Limb (tissue), 2 donors: ENCODE results near the gene SPDEF.

ENCODE experiments used
- DNase-seq, 2 donors: peaks; one replicate each; pipeline ENCODE4 v3.0.0-alpha.2; 2016; ENCODE audit errors: extremely low spot score in 2 of 2

Gene SPDEF

GRCh38 chr6:34528996-34529664 lies 27.0 kb downstream of the SPDEF start:
- DNase-seq: no peak

GRCh38 chr6:34527751-34528670 lies 28.1 kb downstream of the SPDEF start:
- no peak for DNase-seq

- peak; percentile 94 to 95 for DNase-seq
Measured at GRCh38 chr6:34526992-34527728, 29.0 kb downstream of the SPDEF start.

- peak in 1 of 2 donors; percentile 15 for DNase-seq
Measured at GRCh38 chr6:34526241-34526972, 29.7 kb downstream of the SPDEF start.

GRCh38 chr6:34525431-34526175 lies 30.5 kb downstream of the SPDEF start:
- no peak for DNase-seq

- no peak for DNase-seq
Measured at GRCh38 chr6:34524971-34525370, 31.2 kb downstream of the SPDEF start.

GRCh38 chr6:34524499-34524898 lies 31.6 kb downstream of the SPDEF start:
- peak in 1 of 2 donors; percentile 20 for DNase-seq

- DNase-seq: no peak
Measured at GRCh38 chr6:34523441-34524206, 32.5 kb downstream of the SPDEF start.

GRCh38 chr6:34522761-34523160 lies 33.4 kb downstream of the SPDEF start:
- no peak for DNase-seq

- peak in 1 of 2 donors; percentile 18 for DNase-seq
Measured at GRCh38 chr6:34521463-34522285, 34.5 kb downstream of the SPDEF start.

- peak in 1 of 2 donors; percentile 21 for DNase-seq
Measured at GRCh38 chr6:34520645-34521462, 35.3 kb downstream of the SPDEF start.

GRCh38 chr6:34519971-34520644 lies 36.0 kb downstream of the SPDEF start:
- DNase-seq: no peak

GRCh38 chr6:34518669-34519365 lies 37.3 kb downstream of the SPDEF start:
- DNase-seq: peak in 1 of 2 donors; percentile 9

- peak in 1 of 2 donors; percentile 21 for DNase-seq
Measured at GRCh38 chr6:34517966-34518365, 38.2 kb downstream of the SPDEF start.

- DNase-seq: no peak
Measured at GRCh38 chr6:34517461-34517881, 38.7 kb downstream of the SPDEF start.
